Urinary bladder (tissue), 4 donors: ENCODE measurements around the gene TAF15. TPM values are rescaled to one million over a fixed set of nuclear protein-coding genes. Genes with fewer than 3 reads are reported as not detected.

Experiments used
- DNase-seq: peaks from one replicate; pipeline ENCODE4 v3.0.0-alpha.2; 2015; ENCODE audit errors: extremely low spot score
- H3K27ac ChIP-seq: one replicate; pipeline ENCODE4 v1.5.1; 2013; ENCODE audit warnings: low read depth, mild to moderate bottlenecking, moderate library complexity
- H3K36me3 ChIP-seq: one replicate; pipeline ENCODE4 v1.6.1; 2013; ENCODE audit warnings: mild to moderate bottlenecking, moderate library complexity; ENCODE audit not compliant: insufficient read depth
- H3K4me1 ChIP-seq: one replicate; pipeline ENCODE4 v1.6.1; 2013; ENCODE audit warnings: mild to moderate bottlenecking, moderate library complexity; ENCODE audit not compliant: insufficient read depth
- H3K4me3 ChIP-seq: one replicate; pipeline ENCODE4 v1.5.1; 2013; ENCODE audit warnings: low read depth, low read length
- WGBS: extraction: QIAGEN DNeasy Blood & Tissue Kit; methylation state at CpG from one replicate; pipeline ENCODE4 v1.1.7; 2013; 5-methylcytosine and 5-hydroxymethylcytosine counted together
- polyA plus RNA-seq: library from polyadenylated mRNA; stranded (reverse); fragments of 200-250 nt; gene quantifications from one replicate; pipeline ENCODE4 v1.2.3, GENCODE V29; 2013
- total RNA-seq: library from RNA; depleted of rRNA; stranded (reverse); fragments of >200 nt; gene quantifications from one replicate; pipeline ENCODE4 v1.2.3, GENCODE V29; 2014
- donor health status: healthy with polysubstance abuse.
- donor health status: healthy.

Gene TAF15
- total and polyA plus RNA-seq, 2 donors = 129 to 134 TPM

GRCh38 chr17:35855965-35856364, 46.7 kb downstream of the TAF15 start:
- no peaks in the 10 kb centered on the region for H3K36me3 ChIP-seq
- H3K27ac ChIP-seq = no peak overlapping the region
- no peaks in the 10 kb centered on the region for H3K4me1 ChIP-seq
- WGBS = 61% methylated on average over 5 of the region's 5 CpGs
- no peak overlapping the region for H3K4me3 ChIP-seq
- DNase-seq = no peak

DNA sequence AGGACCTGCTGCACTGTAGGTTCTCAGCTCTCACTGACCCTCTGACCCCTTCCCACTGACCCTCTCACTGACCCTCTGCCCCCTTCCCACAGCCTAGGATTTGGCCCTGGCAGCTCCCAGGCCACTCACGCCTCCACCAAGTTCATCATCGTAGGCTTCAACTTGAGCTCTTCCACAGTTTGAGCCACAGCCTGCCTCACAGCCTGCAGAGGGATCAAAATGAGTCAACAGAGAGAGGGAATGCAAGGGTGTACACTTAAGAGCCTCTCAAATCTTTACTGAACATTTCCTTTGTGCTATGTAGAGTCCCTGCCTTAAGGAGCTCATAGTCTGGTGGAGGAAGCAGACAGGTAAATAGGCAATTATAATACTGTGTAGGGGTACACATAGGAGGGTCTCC, 47.3 kb downstream of the TAF15 start:
- Histone ChIP-seq H3K4me1 (no peaks in the 10 kb centered on the region), H3K36me3 (no peaks in the 10 kb centered on the region), H3K27ac (no peak overlapping the region), H3K4me3 (no peak overlapping the region)
- DNase-seq = no peak
- WGBS = 90% methylated on average over 2 of the region's 2 CpGs

DNA sequence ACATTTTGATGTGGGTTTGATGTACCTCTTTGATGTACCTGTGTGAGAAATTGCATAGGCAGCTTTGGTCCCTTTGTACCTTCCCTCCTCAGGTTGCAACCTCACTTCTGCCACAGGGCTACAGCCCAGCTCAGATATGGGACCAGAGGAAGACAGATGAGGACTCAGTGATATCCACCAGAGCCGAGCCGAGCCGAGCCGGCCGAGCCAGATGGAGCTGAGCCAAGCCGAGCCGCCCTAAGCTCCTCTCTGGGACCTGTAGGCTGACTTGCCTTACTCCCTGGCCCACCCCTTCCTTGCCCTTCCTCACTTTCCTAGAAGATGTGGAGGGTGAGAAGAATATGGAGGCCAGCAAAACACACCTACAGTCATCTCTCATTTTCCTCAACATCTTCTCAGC, 55.6 kb downstream of the TAF15 start:
- Histone ChIP-seq H3K36me3 (no peaks in the 10 kb centered on the region), H3K4me3 (no peak overlapping the region), H3K4me1 (peaks cover 1% of the 10 kb centered on the region), H3K27ac (no peak overlapping the region)
- DNase-seq = no peak
- WGBS = 80% methylated on average over 7 of the region's 7 CpGs

DNA sequence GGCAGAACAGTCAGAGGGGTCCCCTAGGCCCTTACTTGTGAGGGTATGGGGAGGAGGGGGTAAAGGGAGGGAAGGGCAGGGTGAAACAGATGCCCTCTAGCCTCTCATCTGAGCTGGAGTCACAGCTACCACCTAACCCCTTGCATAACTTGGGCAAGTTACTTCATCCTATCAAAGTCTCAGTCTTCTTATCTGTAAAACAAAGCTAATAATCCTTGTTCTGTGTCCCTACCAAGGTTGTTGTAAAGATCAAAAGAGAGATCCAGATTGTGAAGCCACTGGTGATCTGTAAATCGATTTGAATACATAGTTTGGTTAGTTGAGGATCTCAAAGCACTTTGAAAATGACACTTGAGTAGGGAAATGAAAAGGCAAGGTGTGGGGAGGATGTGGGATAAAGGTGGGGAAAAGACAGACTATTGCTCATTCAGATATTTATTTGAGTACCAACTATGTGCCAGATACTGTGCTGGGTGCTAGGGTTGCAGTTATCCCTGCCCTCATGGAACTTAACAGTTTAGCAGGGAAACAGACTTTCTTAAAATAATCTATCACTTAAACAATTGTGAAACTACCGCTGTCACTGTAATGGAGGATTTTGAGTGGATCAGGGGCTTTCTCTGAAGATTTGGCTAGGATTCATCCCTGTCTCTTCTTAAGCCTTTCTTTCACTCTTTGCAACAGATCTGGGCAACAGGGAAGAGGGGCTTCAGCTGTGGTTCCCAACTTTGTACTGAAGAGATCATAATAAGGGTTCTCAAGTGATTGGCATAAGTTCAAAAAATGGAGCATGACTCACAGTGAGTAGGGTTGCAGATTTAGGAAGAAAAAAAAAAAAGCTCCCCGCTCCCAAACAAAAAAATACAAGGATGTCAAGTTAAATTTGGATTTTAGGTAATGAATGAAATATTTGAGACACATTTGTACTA, 56.4 kb downstream of the TAF15 start:
- Histone ChIP-seq H3K4me1 (peaks cover 1% of the 10 kb centered on the region), H3K36me3 (no peaks in the 10 kb centered on the region), H3K27ac (no peak overlapping the region), H3K4me3 (no peak overlapping the region)
- 48% methylated on average over 3 of the region's 3 CpGs for WGBS
- DNase-seq = no peak

DNA sequence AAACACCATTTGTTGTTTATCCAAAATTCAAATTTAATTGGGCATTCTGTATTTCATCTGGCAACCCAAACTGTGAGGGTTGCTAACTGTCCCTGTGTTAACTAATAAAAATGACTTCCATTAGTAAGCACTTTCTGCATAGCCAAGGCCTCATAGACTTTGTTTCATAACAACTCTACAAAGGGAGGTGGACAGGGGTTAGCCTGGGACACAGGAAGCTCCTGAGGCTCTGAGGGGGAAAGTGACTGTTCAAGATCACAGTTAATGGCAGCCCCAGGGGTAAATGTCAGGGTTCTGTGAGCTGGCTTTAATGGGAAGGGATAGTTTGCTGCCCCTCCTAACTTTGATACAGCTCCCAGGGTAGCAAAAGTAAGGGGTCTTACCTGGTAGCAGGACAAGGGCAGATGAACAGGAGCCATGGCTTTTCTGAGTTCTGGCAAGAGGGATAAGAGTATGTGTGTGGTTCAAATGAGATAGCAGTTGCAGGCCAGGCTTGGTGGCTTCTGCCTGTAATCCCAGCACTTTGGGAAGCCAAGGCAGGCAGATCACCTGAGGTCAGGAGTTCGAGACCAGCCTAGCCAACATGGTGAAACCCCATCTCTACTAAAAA, 57.2 kb downstream of the TAF15 start:
- 100% methylated on average over 1 of the region's 1 CpG for WGBS
- H3K36me3 ChIP-seq = no peaks in the 10 kb centered on the region

GRCh38 chr17:35867574-35867973, 58.3 kb downstream of the TAF15 start:
- no peaks in the 10 kb centered on the region for H3K36me3 ChIP-seq
- H3K27ac ChIP-seq = no peak overlapping the region
- no peak for DNase-seq
- peaks cover 1% of the 10 kb centered on the region for H3K4me1 ChIP-seq
- no peak overlapping the region for H3K4me3 ChIP-seq
- 98% methylated on average over 3 of the region's 3 CpGs for WGBS

More for the DNA sequence above, 57.2 kb downstream of the TAF15 start:
- no peak overlapping the region for H3K27ac ChIP-seq
- H3K4me3 ChIP-seq = no peak overlapping the region
- H3K4me1 ChIP-seq = peaks cover 1% of the 10 kb centered on the region
- DNase-seq = no peak

- H3K36me3 ChIP-seq = no peaks in the 10 kb centered on the region
- no peak within 1 kb of the TSS for H3K27ac ChIP-seq
- 87% methylated on average over 3 of the region's 3 CpGs for WGBS
- peaks cover 1% of the 10 kb centered on the region for H3K4me1 ChIP-seq
- no peak within 1 kb of the TSS for H3K4me3 ChIP-seq
- no peak for DNase-seq
These were observed 59.5 kb downstream of the TAF15 start, which contains the start of gene HEATR9 for GRCh38 chr17:35868737-35869136. TSS of gene HEATR9 (minus strand) at chr17:35868891. CDS start at chr17:35868742, 149 bp downstream.

GRCh38 chr17:35870906-35871819, 61.9 kb downstream of the TAF15 start:
- no peak for DNase-seq
- Histone ChIP-seq H3K4me3 (no peak overlapping the region), H3K4me1 (peaks cover 1% of the 10 kb centered on the region), H3K36me3 (no peaks in the 10 kb centered on the region), H3K27ac (no peak overlapping the region)
- WGBS = 67% methylated on average over 8 of the region's 8 CpGs

DNA sequence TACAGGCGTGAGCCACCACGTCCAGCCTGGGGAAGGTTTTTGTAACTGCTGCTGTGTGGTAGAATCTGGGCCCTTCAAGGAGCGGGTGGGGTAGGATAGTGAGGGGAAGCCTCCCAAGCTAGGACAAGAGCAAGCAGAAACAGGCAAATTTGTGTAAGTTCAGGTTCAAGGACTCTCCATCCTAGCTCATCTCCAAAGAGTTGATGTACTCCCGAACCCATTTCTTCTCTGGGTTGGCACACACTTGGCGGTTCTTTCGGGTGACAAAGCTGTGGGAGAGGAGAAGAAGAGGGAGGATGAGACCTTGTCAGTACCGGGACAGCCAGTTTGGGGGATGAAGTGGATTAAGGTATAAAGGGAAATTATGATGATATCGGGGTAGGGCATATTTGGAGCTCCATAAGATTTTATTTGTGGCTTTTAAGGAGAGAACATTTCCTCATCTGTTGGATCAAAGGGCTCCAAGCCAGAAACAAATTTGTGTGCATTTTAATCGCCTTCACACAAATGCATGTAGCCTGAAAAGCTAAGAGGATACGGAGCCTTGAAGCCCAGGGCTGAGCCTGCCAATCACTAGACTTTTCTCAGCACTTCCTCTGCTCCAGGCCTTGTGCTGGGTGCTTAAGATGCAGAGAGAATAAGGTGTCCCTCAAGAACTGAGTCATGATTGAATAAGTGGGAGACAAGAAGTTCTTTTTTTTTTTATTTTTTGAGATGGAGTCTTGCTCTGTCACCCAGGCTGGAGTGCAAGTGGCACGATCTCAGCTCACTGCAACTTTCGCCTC, 63.1 kb downstream of the TAF15 start:
- 93% methylated on average over 12 of the region's 12 CpGs for WGBS
- H3K27ac ChIP-seq = no peak overlapping the region

GRCh38 chr17:35875072-35875799, 66.0 kb downstream of the TAF15 start:
- Histone ChIP-seq H3K4me1 (no peaks in the 10 kb centered on the region), H3K36me3 (no peaks in the 10 kb centered on the region), H3K4me3 (no peak overlapping the region), H3K27ac (no peak overlapping the region)
- 59% methylated on average over 5 of the region's 5 CpGs for WGBS
- no peak for DNase-seq

More for the DNA sequence above, 63.1 kb downstream of the TAF15 start:
- no peak for DNase-seq
- H3K4me1 ChIP-seq = no peaks in the 10 kb centered on the region
- H3K36me3 ChIP-seq = no peaks in the 10 kb centered on the region
- no peak overlapping the region for H3K4me3 ChIP-seq

- no peaks in the 10 kb centered on the region for H3K36me3 ChIP-seq
- no peak overlapping the region for H3K4me3 ChIP-seq
- H3K27ac ChIP-seq = no peak overlapping the region
- DNase-seq = no peak
- WGBS = 75% methylated on average over 3 of the region's 3 CpGs
- H3K4me1 ChIP-seq = no peaks in the 10 kb centered on the region
These were observed 66.5 kb downstream of the TAF15 start for GRCh38 chr17:35875800-35876139.

DNA sequence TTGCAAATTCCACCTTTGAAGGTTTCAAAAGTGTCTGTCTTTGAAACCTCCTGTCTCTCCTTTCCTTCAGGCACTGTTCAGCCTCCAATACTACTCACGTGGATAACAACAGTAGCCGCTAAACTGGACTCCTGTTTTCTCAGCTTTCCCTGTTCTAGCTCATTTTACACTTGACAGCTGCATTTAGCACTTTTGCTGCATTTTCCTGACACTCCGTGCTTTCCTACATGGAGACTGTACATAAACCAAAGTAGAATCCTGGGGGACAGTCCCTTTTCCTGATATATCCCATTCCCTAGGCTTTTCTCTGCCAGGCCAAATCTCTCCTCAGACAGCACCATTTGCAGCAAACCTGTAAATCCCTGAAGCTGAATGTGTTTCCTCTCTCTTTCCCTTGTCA, 67.2 kb downstream of the TAF15 start:
- 71% methylated on average over 3 of the region's 3 CpGs for WGBS
- Histone ChIP-seq H3K4me3 (no peak overlapping the region), H3K27ac (no peak overlapping the region), H3K4me1 (no peaks in the 10 kb centered on the region), H3K36me3 (no peaks in the 10 kb centered on the region)
- no peak for DNase-seq
